K562 (cell line): Measurements from ENCODE around the gene SLC29A3.

Source experiments
- BHLHE40 ChIP-seq: IDR thresholded peaks from 2 replicates; pipeline ENCODE4 v1.6.1; 2011; ENCODE audit warnings: low read length, improper control_type of control experiment
- CEBPG ChIP-seq, 3 experiments: fragments of 200-800 bp in 1 of 3; sonication (Bioruptor generic) in 1 of 3; sonication (generic) in 1 of 3; formaldehyde crosslinking in 1 of 3; IDR thresholded peaks in 2 of 3; conservative IDR thresholded peaks in 1 of 3; 2 replicates each; pipeline versions ENCODE4 v1.6.1 to v1.8.0; 2016 to 2022; ENCODE audit warnings: missing compliant biosample characterization in 2 of 3, missing genetic modification characterization in 2 of 3, mild to moderate bottlenecking in 1 of 3, missing genetic modification reagents in 1 of 3
- ELF4 ChIP-seq: fragments of 450-650 bp; formaldehyde crosslinking; IDR thresholded peaks from 2 replicates; pipeline ENCODE4 v1.4.0; 2022; ENCODE audit warnings: missing genetic modification characterization
- GTF2F1 ChIP-seq: IDR thresholded peaks from 2 replicates; pipeline ENCODE4 v1.6.1; 2011; ENCODE audit warnings: low read depth, low read length, improper control_type of control experiment
- ILK ChIP-seq: fragments of 450-650 bp; IDR thresholded peaks from 2 replicates; pipeline ENCODE4 v1.6.1; 2016; ENCODE audit warnings: missing genetic modification characterization, low read depth, mild to moderate bottlenecking, missing compliant biosample characterization, moderate library complexity, borderline replicate concordance
- NFRKB ChIP-seq: fragments of 450-650 bp; IDR thresholded peaks from 2 replicates; pipeline ENCODE4 v1.6.1; 2016; ENCODE audit warnings: low read depth
- NR4A1 ChIP-seq, 2 experiments: fragments of 250-450 bp in 1 of 2; fragments of 450-650 bp in 1 of 2; sonication (Bioruptor Pico) in 1 of 2; IDR thresholded peaks; 2 replicates each; pipeline versions ENCODE4 v1.4.0 to v1.6.1; 2016 to 2020; ENCODE audit warnings: mild to moderate bottlenecking in 2 of 2, missing compliant biosample characterization in 1 of 2, missing genetic modification characterization in 1 of 2, moderate library complexity in 1 of 2
- POLR2G ChIP-seq: fragments of 200-400 bp; formaldehyde crosslinking; IDR thresholded peaks from 2 replicates; pipeline ENCODE4 v1.6.1; 2017; ENCODE audit warnings: low read depth, mild to moderate bottlenecking, antibody characterized with exemption, low read length, moderate library complexity
- TCF7L2 ChIP-seq: fragments of 150-350 bp; IDR thresholded peaks from 2 replicates; pipeline ENCODE4 v1.6.1; 2016; ENCODE audit warnings: low read depth, mild to moderate bottlenecking, low read length, moderate library complexity
- ZNF274 ChIP-seq: IDR thresholded peaks from 2 replicates; pipeline ENCODE4 v1.6.1; 2011; ENCODE audit warnings: low read depth, mild to moderate bottlenecking, low read length, moderate library complexity, borderline replicate concordance
- TF ChIP-seq, protein P1 (sequence below), 3 experiments: IDR thresholded peaks in 2 of 3; conservative IDR thresholded peaks in 1 of 3; 2 replicates each; pipeline ENCODE4 v1.5.1; 2011 to 2012; ENCODE audit warnings: low read length in 3 of 3, mild to moderate bottlenecking in 3 of 3, control low read depth in 2 of 3, improper control_type of control experiment in 1 of 3, inconsistent platforms in 1 of 3, low read depth in 1 of 3, mixed read lengths in 1 of 3, moderate library complexity in 1 of 3; ENCODE audit not compliant: insufficient read depth in 2 of 3
- TF ChIP-seq, protein P2 (sequence below): fragments of 250-450 bp; sonication (Bioruptor Pico); IDR thresholded peaks from 2 replicates; pipeline ENCODE4 v1.9.0; 2021; ENCODE audit warnings: mild to moderate bottlenecking
- TF ChIP-seq, protein P3 (sequence below): fragments of 450-650 bp; formaldehyde crosslinking; IDR thresholded peaks from 2 replicates; pipeline ENCODE4 v1.4.0; 2020; ENCODE audit warnings: mild to moderate bottlenecking, moderate library complexity
- TF ChIP-seq, protein P4 (sequence below), 2 experiments: fragments of 450-650 bp; formaldehyde crosslinking in 1 of 2; IDR thresholded peaks; 2 replicates each; pipeline versions ENCODE4 v1.4.0 to v1.6.1; 2014 to 2020; ENCODE audit warnings: mild to moderate bottlenecking in 2 of 2, borderline replicate concordance in 1 of 2, low read depth in 1 of 2

DNA sequence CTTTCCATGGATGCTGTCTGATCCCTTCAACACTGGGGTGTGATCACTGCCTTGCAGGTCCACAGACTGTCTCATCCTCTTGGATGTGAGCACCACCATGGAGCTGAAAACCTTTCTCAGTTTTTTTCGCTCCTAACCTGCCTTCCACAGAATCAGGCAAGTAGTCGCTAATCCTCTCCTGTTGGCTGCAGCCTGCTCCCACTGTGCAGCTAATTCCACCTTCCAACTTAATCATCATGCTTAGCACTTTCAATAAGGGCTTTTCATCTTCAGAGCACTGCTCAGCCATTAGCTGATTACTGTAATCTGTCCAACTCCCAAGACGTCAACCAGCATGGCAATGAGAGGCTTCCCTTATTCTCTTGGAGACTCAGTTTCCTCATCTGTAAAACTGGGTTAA lies 62.6 kb downstream of the SLC29A3 start:
- TF ChIP-seq GTF2F1 (no peak), NR4A1 (CRISPR knock-in tag; IDR thresholded peaks at IDR 0.05) (no peak), NR4A1 (tag; IDR thresholded peaks at IDR 0.05) (no peak), ILK (tag) (no peak), NFRKB (no peak), CEBPG (CRISPR knock-in tag; IDR thresholded peaks at IDR 0.05) (no peak), CEBPG (tag; conservative IDR thresholded peaks at IDR 0.05 in 1 of 2, IDR thresholded peaks at IDR 0.05 in 1 of 2) (no peak), POLR2G (no peak), ZNF274 (no peak), BHLHE40 (no peak), ELF4 (CRISPR knock-in tag) (no peak), TCF7L2 (no peak)
- TF ChIP-seq, protein P1, sequence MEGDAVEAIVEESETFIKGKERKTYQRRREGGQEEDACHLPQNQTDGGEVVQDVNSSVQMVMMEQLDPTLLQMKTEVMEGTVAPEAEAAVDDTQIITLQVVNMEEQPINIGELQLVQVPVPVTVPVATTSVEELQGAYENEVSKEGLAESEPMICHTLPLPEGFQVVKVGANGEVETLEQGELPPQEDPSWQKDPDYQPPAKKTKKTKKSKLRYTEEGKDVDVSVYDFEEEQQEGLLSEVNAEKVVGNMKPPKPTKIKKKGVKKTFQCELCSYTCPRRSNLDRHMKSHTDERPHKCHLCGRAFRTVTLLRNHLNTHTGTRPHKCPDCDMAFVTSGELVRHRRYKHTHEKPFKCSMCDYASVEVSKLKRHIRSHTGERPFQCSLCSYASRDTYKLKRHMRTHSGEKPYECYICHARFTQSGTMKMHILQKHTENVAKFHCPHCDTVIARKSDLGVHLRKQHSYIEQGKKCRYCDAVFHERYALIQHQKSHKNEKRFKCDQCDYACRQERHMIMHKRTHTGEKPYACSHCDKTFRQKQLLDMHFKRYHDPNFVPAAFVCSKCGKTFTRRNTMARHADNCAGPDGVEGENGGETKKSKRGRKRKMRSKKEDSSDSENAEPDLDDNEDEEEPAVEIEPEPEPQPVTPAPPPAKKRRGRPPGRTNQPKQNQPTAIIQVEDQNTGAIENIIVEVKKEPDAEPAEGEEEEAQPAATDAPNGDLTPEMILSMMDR (IDR thresholded peaks at IDR 0.05 in 2 of 3, conservative IDR thresholded peaks at IDR 0.05 in 1 of 3; ENCODE audit: insufficient read depth in 2 of 3, low read depth in 1 of 3, low read length in 3 of 3): no peak
- TF ChIP-seq, protein P2, sequence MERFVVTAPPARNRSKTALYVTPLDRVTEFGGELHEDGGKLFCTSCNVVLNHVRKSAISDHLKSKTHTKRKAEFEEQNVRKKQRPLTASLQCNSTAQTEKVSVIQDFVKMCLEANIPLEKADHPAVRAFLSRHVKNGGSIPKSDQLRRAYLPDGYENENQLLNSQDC (CRISPR knock-in tag): no peak
- TF ChIP-seq, protein P3, sequence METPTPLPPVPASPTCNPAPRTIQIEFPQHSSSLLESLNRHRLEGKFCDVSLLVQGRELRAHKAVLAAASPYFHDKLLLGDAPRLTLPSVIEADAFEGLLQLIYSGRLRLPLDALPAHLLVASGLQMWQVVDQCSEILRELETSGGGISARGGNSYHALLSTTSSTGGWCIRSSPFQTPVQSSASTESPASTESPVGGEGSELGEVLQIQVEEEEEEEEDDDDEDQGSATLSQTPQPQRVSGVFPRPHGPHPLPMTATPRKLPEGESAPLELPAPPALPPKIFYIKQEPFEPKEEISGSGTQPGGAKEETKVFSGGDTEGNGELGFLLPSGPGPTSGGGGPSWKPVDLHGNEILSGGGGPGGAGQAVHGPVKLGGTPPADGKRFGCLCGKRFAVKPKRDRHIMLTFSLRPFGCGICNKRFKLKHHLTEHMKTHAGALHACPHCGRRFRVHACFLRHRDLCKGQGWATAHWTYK: no peak
- TF ChIP-seq, protein P4, sequence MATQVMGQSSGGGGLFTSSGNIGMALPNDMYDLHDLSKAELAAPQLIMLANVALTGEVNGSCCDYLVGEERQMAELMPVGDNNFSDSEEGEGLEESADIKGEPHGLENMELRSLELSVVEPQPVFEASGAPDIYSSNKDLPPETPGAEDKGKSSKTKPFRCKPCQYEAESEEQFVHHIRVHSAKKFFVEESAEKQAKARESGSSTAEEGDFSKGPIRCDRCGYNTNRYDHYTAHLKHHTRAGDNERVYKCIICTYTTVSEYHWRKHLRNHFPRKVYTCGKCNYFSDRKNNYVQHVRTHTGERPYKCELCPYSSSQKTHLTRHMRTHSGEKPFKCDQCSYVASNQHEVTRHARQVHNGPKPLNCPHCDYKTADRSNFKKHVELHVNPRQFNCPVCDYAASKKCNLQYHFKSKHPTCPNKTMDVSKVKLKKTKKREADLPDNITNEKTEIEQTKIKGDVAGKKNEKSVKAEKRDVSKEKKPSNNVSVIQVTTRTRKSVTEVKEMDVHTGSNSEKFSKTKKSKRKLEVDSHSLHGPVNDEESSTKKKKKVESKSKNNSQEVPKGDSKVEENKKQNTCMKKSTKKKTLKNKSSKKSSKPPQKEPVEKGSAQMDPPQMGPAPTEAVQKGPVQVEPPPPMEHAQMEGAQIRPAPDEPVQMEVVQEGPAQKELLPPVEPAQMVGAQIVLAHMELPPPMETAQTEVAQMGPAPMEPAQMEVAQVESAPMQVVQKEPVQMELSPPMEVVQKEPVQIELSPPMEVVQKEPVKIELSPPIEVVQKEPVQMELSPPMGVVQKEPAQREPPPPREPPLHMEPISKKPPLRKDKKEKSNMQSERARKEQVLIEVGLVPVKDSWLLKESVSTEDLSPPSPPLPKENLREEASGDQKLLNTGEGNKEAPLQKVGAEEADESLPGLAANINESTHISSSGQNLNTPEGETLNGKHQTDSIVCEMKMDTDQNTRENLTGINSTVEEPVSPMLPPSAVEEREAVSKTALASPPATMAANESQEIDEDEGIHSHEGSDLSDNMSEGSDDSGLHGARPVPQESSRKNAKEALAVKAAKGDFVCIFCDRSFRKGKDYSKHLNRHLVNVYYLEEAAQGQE (IDR thresholded peaks at IDR 0.05; ENCODE audit: borderline replicate concordance): no peak
- TF ChIP-seq, protein P4 (CRISPR knock-in tag; IDR thresholded peaks at IDR 0.05; ENCODE audit: low read depth): no peak
